Endometrial microvascular endothelial cells (primary cell): Measurements from ENCODE around the gene WDR33. TPM values are rescaled to one million over a fixed set of nuclear protein-coding genes. Genes with fewer than 3 reads are reported as not detected.
"Not testable (repeated sequence)": the region's sequence is repeated elsewhere in the genome, so short reads cannot be mapped to it uniquely, and the experiment has no call there.

Source experiments
- in situ Hi-C: cut with HindIII; loops from 2 replicates; pipeline ENCODE4 v1.10.0; 2017; ENCODE audit warnings: low sequenced_read_pairs, low pct_unique_long_range_greater_than_20kb; ENCODE audit errors: inconsistent ontology term
- total RNA-seq: library from RNA; depleted of rRNA; stranded (reverse); fragments of >200 nt; gene quantifications from one replicate; pipeline ENCODE4 v1.2.3, GENCODE V29; 2015; ENCODE audit errors: inconsistent ontology term

WDR33 gene
- total RNA-seq = 18.0 TPM

GRCh38 chr2:127810619-127811396, at the start of gene WDR33:
Gene WDR33 (minus strand): TSS chr2:127811171. CDS start chr2:127770981, 40,190 bp downstream.
- in situ Hi-C loops = no loop called here

DNA sequence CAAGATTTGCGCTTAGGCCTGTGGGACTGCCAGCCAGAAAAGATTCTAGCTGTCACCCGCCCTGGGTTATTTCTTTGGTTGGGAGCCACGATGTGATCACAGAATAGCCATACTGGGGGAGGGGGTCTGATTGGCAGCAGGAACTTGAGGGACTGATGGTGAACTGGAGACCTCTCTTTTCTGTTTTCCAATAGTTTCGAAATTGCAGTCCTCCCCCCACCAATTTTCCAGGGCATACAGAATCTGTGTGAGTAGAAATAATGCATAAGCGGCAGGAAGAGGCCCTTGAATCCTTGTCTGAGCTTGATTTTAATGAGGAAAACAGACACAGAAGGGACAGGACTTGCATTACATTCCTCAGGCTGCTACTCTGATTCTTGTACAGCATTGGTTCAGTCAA, 49.2 kb upstream of the WDR33 start:
- in situ Hi-C loops = no loop called here

DNA sequence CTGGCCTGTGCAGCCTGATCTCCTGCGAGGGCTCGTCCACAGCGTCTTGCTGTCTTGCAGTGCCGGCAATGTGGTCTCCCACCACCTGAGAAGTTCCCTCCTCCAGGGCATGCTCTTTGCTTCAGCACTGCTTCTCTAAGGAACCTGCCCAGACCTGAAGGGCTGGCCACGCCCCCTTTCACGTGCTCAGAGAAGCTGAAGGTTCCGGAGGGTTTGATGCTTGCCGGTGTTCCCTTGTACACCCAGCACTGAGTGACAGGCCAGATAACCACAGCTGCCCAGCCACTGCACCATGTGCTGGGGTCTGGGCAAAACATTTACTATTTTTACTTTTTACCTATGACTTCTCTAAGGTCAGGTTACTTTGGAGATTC, 48.7 kb upstream of the WDR33 start:
- in situ Hi-C loops = no loop called here

DNA sequence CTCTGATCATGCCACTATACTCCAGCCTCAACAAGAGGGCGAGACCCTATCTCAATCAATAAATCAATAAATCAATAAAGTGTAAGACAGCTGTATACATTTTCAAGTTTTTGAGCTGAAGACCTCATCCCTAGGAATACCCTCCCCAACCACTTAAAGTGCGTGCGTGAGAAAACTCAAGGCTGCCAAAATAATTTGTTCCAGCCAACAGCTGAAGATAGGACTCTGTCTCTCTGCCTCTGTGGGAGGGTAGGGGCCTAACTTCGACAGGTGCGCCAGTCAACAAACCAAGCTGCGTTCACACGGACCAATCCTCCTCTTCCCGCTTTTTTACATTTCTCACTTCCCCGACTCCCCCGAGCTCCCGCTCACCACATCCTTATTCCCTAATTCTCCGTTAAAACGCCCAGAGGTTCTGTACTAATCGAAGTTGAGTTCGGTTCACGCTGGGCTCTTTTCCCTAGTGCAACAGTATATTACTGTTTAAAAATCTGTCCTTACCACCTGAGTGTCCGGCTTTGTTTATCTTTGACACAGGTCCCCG, 46.4 kb upstream of the WDR33 start:
- in situ Hi-C loops = no loop called here

- in situ Hi-C loops = no loop called here
Observed at GRCh38 chr2:127853671-127854070, 42.7 kb upstream of the WDR33 start.

DNA sequence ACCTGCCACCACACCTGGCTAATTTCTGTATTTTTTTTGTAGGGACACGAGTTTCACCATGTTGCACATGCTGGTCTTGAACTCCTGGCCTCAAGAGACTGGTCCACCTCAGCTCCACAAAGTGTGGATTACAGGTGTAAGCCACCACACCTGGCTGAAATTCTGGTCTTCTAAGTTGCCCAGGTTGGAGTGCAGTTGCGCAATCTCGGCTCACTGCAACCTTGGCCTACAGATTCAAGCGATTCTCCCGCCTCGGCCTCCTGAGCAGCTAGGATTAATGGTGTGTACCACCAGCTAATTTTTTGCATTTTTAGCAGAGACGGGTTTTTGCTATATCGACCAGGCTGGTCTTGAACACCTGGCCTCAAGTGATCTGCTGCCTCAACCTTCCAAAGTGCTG, 41.4 kb upstream of the WDR33 start:
- in situ Hi-C loops = no loop called here

DNA sequence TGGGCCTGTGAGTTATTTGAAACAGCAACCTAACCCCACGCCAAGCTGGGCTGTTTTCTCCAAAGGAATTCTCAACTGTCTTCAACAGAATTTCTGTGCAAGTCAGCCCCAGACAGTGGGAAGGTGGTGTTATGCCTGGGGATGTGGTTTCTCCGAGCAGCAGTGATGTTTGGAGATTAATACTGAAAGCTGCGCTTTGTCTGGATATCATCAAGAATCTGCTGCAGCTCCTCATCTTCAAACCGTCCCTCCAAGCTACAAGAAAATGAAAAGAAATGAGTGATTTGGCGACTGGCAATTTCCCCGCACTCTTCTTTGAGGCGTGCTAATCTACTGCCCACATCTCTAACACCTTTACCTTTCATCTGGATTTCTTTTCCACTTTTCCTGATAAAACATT, 37.0 kb upstream of the WDR33 start:
- in situ Hi-C loops = no loop called here

GRCh38 chr2:127844973-127845372, 34.0 kb upstream of the WDR33 start:
- in situ Hi-C loops = no loop called here

- in situ Hi-C loops = no loop called here
Observed at GRCh38 chr2:127843677-127844076, 32.7 kb upstream of the WDR33 start.

DNA sequence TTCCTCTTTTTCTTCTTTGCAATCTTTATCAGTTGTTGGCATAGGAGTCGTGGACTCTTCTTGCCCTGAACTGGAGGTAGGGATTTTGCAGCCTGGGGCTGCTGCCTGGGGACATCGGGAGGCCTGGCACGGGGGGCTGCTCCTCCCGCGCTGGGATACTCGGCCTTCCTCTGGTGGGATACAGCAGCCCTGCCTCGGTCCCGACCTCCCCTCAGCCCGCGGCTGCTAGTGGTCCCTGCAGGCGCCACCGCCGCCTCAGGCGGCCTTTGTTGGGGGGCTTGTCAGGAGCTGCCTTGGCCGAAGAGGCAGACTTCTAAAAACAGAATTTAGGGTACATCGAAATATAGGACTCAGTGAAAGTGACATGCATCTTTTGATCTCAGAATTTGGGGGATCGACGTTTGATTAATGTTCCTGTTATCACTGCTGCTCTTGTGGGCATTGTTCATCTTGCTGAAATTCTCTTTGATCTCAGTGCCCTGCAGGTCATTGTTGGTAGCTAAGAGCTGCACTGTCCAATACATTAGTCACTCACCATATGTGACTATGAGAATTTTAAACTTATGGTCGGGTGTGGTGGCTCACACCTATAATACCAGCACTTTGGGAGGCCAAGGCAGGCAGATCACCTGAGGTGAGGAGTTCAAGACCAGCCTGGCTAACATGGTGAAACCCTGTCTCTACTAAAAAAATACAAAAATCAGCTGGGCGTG, 30.7 kb upstream of the WDR33 start:
- in situ Hi-C loops = no loop called here

GRCh38 chr2:127840893-127841292, 29.9 kb upstream of the WDR33 start:
- in situ Hi-C loops = no loop called here

DNA sequence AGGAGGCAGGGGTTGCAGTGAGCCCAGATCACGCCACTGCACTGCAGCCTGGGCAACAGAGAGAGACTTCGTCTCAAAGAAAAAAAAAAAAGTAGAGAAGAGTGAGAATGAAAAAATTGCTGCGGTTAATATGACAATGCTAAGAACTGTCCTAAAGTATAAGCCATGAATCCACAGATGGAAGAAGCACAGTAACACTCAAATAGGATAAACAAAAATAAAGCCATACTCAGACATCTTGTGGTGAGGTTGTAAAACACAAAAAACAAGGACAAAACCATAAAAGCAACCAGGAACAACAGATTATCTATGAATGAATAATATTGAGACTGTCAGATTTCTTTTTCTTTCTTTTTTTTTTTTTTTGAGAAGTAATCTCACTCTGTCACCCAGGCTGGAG, 24.0 kb upstream of the WDR33 start:
- in situ Hi-C loops = no loop called here

DNA sequence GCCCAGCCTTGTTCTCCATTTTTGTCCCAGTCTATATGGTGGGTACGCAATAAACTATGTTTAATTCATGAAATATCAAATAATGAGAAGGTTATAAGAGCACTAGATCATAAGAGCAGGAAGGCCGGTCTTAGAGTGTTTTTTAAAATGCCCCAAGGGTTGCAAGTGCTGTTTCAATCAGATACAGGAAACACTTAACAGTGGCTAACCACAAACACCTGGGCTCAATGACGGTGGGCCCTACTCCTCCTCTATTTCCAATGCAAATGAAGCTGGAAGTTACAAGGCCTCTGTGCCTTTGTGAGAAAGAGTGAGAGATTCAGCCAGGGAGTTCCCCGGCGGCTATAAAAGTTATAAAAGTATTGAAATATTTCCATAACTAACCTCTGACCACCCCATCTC, 18.9 kb upstream of the WDR33 start:
- in situ Hi-C loops = no loop called here

DNA sequence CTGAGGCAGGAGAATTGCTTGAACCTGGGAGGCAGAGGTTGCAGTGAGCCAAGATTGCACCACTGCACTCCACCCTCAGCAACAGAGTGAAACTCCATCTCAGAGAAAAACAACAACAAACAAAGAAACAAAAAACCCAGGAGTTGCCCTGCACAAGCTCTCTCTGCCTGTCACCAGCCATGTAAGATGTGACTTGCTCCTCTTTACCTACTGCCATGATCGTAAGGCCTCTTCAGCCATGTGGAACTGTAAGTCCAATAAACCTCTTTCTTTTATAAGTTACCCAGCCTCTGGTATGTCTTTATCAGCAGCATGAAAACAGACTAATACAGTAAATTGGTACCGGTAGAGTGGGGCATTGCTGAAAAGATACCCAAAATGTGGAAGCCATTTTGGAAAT, 15.7 kb upstream of the WDR33 start:
- in situ Hi-C loops = not testable (repeated sequence)

DNA sequence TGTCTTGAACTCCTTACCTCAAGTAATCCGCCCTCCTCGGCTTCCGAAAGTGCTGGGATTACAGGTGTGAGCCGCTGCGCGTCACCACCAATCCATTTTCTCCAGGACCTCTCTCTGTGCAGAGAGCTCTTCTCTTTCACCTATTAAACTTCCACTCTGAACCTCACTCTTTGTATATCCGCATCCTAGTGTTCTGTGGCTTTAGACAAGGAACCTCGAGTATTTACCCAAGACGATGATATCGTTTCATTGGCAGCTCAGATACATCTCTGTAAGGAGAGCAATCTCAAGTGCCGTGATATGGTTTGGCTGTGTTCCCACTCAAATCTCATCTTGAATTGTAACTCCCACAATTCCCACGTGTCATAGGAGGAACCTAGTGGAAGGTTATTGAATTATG, 15.1 kb upstream of the WDR33 start:
- in situ Hi-C loops = no loop called here

- in situ Hi-C loops = no loop called here
Observed at GRCh38 chr2:127820080-127820668, 9.2 kb upstream of the WDR33 start.

- in situ Hi-C loops = no loop called here
Observed at GRCh38 chr2:127818794-127819425, 7.9 kb upstream of the WDR33 start.

GRCh38 chr2:127818241-127818640, 7.3 kb upstream of the WDR33 start:
- in situ Hi-C loops = no loop called here

GRCh38 chr2:127814677-127815076, 3.7 kb upstream of the WDR33 start:
- in situ Hi-C loops = no loop called here
